Head of caudate nucleus (tissue), 42 donors: ENCODE measurements around the gene ZNF778.
A peak's percentile ranks its signal among the peaks of the same experiment; 100 is the strongest.
"Not testable (repeated sequence)": the region's sequence is repeated elsewhere in the genome, so short reads cannot be mapped to it uniquely, and the experiment has no call there.

Experiments used
- DNase-seq, 42 donors: peaks; one replicate each; pipeline versions ENCODE4 v3.0.0 to v3.0.0-alpha.2; 2020 to 2021; ENCODE audit warnings: mixed read lengths in 7 of 42
- intact Hi-C: fragments of 100-400 bp; cut with DNase I; formaldehyde crosslinking; loops from one replicate; pipeline ENCODE4 v1.15.0; 2022

The ZNF778 gene

GRCh38 chr16:89244264-89244663 lies 26.8 kb downstream of the ZNF778 start:
- intact Hi-C loops, DNase-seq: not testable (repeated sequence)

- intact Hi-C loops = no loop called here
- no peak for DNase-seq
Observed at GRCh38 chr16:89244754-89245153, 27.3 kb downstream of the ZNF778 start.

- DNase-seq = no peak
- intact Hi-C loops = no loop called here
Observed at GRCh38 chr16:89246383-89246902, 28.9 kb downstream of the ZNF778 start.

- intact Hi-C loops = no loop called here
- peak; percentile 78 to 98 (median 94) for DNase-seq
Observed at GRCh38 chr16:89246903-89247733, 29.6 kb downstream of the ZNF778 start.

- DNase-seq, intact Hi-C loops: not testable (repeated sequence)
Observed at GRCh38 chr16:89247734-89248075, 30.2 kb downstream of the ZNF778 start.

- no peak for DNase-seq
- intact Hi-C loops = no loop called here
Observed at GRCh38 chr16:89248196-89248982, 30.9 kb downstream of the ZNF778 start.

- intact Hi-C loops = no loop called here
- no peak for DNase-seq
Observed at GRCh38 chr16:89253548-89254287, 36.2 kb downstream of the ZNF778 start.

- peak; percentile 52 to 94 (median 81) for DNase-seq
- intact Hi-C loops = no loop called here
Observed at GRCh38 chr16:89256651-89257254, 39.2 kb downstream of the ZNF778 start.

- intact Hi-C loops = no loop called here
- DNase-seq = peak in 6 of 42 donors; percentile 10 to 50 (median 26)
Observed at GRCh38 chr16:89257281-89257731, 39.8 kb downstream of the ZNF778 start.

- intact Hi-C loops = no loop called here
- no peak for DNase-seq
Observed at GRCh38 chr16:89257757-89258465, 40.4 kb downstream of the ZNF778 start.

GRCh38 chr16:89259901-89260300 lies 42.4 kb downstream of the ZNF778 start:
- intact Hi-C loops, DNase-seq: not testable (repeated sequence)

- DNase-seq = peak in 8 of 42 donors; percentile 11 to 68 (median 48)
- intact Hi-C loops = no loop called here
Observed at GRCh38 chr16:89261691-89262563, 44.4 kb downstream of the ZNF778 start.

- intact Hi-C loops = no loop called here
- no peak for DNase-seq
Observed at GRCh38 chr16:89264800-89265550, 47.5 kb downstream of the ZNF778 start.

GRCh38 chr16:89265647-89266046 lies 48.1 kb downstream of the ZNF778 start:
- DNase-seq = no peak
- intact Hi-C loops = no loop called here

- intact Hi-C loops = no loop called here
- no peak for DNase-seq
Observed at GRCh38 chr16:89266521-89267134, 49.1 kb downstream of the ZNF778 start.

- intact Hi-C loops, DNase-seq: not testable (repeated sequence)
Observed at GRCh38 chr16:89267746-89268145, 50.2 kb downstream of the ZNF778 start.
